ENCODE results near the gene CDH7.
A peak's percentile ranks its signal among the peaks of the same experiment; 100 is the strongest.

The CDH7 gene

GRCh38 chr18:65922103-65922502 lies 171.3 kb downstream of the CDH7 start:
- no peak for DNase-seq

GRCh38 chr18:65924904-65925303 lies 174.1 kb downstream of the CDH7 start:
- no peak for DNase-seq

GRCh38 chr18:65934874-65935273 lies 184.1 kb downstream of the CDH7 start:
- no peak for DNase-seq

GRCh38 chr18:65936678-65937077 lies 185.9 kb downstream of the CDH7 start:
- no peak for DNase-seq

GRCh38 chr18:65937180-65937579 lies 186.4 kb downstream of the CDH7 start:
- no peak for DNase-seq

GRCh38 chr18:65938592-65939372 lies 188.0 kb downstream of the CDH7 start:
- DNase-seq: peak; percentile 4
